ENCODE measurements around the gene PTPRC. TPM values are rescaled to one million over a fixed set of nuclear protein-coding genes. Genes with fewer than 3 reads are reported as not detected.

The PTPRC gene
- total and polyA plus RNA-seq, 2 donors (not counting 3 experiments of a cell fraction or from before 2014, with no cell fraction given), result not detected

DNA sequence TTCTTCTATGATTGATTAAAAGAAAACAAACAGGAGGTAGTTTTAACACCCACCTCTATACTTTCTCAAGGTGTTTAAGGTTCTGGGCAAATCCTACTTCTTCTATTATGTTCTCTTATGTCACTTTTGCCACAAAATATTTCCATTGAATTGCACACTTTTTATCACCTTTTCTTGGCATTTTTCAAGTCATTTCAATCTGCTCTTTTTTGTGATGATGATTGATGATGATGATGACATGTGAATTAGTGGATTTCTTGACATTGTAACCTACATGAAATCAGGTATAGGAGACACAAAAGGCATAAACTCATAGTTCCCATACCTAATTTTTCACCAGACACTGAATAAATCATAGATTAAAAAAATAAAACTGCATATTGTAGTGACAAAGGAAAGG lies 4.1 kb downstream of the PTPRC start:
- no TSS peak for BruUV-seq (replicated peaks)
- intact Hi-C loops (cut with micrococcal nuclease) (no loop called here), dilution Hi-C loops (cut with MboI; ENCODE audit: extremely low pct_ligation_motif_present, low sequenced_read_pairs) (no loop called here)
- peaks cover 8% of the 10 kb centered on the region for H3K4me1 ChIP-seq (ENCODE audit: control insufficient read depth, extremely low read depth, insufficient read depth, low read length)
- ChIA-PET POLR2A (no interaction called here), CTCF (no interaction called here)
- H3K9ac ChIP-seq (replicated peaks; ENCODE audit: extremely low read depth, insufficient read depth, low read length), result no peak overlapping the region
- H3K4me2 ChIP-seq (ENCODE audit: insufficient read depth, low read length), result no peak overlapping the region
- TF ChIP-seq GATA2 (IDR thresholded peaks at IDR 0.05; ENCODE audit: insufficient read depth, insufficient read length, low read depth, low read length), result no peak
- no peak for TF ChIP-seq JUN (IDR thresholded peaks at IDR 0.05; ENCODE audit: borderline replicate concordance, insufficient read depth, insufficient read length, low read depth)
- TF ChIP-seq POLR2A (IDR thresholded peaks at IDR 0.05; ENCODE audit: low read depth, low read length), result no peak
- no peak for TF ChIP-seq POLR2AphosphoS5 (IDR thresholded peaks at IDR 0.05; ENCODE audit: insufficient read depth, low read depth, low read length)
- TF ChIP-seq, protein P1, sequence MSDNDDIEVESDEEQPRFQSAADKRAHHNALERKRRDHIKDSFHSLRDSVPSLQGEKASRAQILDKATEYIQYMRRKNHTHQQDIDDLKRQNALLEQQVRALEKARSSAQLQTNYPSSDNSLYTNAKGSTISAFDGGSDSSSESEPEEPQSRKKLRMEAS (IDR thresholded peaks at IDR 0.05; ENCODE audit: insufficient read depth, insufficient read length), result no peak
- TF ChIP-seq MYC (IDR thresholded peaks at IDR 0.05; ENCODE audit: low read depth, low read length), result no peak
- no peak for TF ChIP-seq EZH2 (IDR thresholded peaks at IDR 0.05; ENCODE audit: borderline replicate concordance, low read depth, low read length, severe bottlenecking)
- TF ChIP-seq, protein P2, sequence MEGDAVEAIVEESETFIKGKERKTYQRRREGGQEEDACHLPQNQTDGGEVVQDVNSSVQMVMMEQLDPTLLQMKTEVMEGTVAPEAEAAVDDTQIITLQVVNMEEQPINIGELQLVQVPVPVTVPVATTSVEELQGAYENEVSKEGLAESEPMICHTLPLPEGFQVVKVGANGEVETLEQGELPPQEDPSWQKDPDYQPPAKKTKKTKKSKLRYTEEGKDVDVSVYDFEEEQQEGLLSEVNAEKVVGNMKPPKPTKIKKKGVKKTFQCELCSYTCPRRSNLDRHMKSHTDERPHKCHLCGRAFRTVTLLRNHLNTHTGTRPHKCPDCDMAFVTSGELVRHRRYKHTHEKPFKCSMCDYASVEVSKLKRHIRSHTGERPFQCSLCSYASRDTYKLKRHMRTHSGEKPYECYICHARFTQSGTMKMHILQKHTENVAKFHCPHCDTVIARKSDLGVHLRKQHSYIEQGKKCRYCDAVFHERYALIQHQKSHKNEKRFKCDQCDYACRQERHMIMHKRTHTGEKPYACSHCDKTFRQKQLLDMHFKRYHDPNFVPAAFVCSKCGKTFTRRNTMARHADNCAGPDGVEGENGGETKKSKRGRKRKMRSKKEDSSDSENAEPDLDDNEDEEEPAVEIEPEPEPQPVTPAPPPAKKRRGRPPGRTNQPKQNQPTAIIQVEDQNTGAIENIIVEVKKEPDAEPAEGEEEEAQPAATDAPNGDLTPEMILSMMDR (IDR thresholded peaks at IDR 0.05; ENCODE audit: extremely low read depth in 1 of 2, insufficient read depth in 1 of 2, low read depth in 1 of 2, low read length in 2 of 2), result no peak
- no peak for TF ChIP-seq FOS (IDR thresholded peaks at IDR 0.05; ENCODE audit: borderline replicate concordance, insufficient read depth, low read length)
- H3K27ac ChIP-seq (ENCODE audit: insufficient read depth, low read depth, low read length), result no peak overlapping the region
- H3K4me3 ChIP-seq (replicated peaks in 1 of 3; ENCODE audit: insufficient read depth in 1 of 3, low read depth in 1 of 3, low read length in 3 of 3), result no peak overlapping the region
- DNase-seq (ENCODE audit: low read depth, low spot score), result no peak
- H2AFZ ChIP-seq (ENCODE audit: low read depth, low read length), result no peak overlapping the region
- H3K27me3 ChIP-seq (ENCODE audit: control insufficient read depth in 2 of 2, insufficient read depth in 2 of 2, low read length in 2 of 2), result no peaks in the 10 kb centered on the region
- H3K9me1 ChIP-seq (replicated peaks; ENCODE audit: control insufficient read depth, extremely low read depth, insufficient read depth, low read length), result no peaks in the 10 kb centered on the region
- no peak for FAIRE-seq
- no peaks in the 10 kb centered on the region for H3K79me2 ChIP-seq (ENCODE audit: control insufficient read depth, insufficient read depth, low read length)
- no peaks in the 10 kb centered on the region for H3K9me3 ChIP-seq (replicated peaks; ENCODE audit: control insufficient read depth, insufficient read depth, low read length)
- no peaks in the 10 kb centered on the region for H4K20me1 ChIP-seq (replicated peaks; ENCODE audit: control insufficient read depth, extremely low read depth, insufficient read depth, low read length)
- no peaks in the 10 kb centered on the region for H3K36me3 ChIP-seq (ENCODE audit: control insufficient read depth in 2 of 2, extremely low read depth in 1 of 2, insufficient read depth in 2 of 2, low read length in 2 of 2)
